Nephron (organoid): Measurements from ENCODE around the gene CENPA.

Experiments used
- H3K27ac Mint-ChIP-seq, 3 experiments: 2 replicates each; pipeline ENCODE4 v1.8.0; 2020; ENCODE audit warnings: mixed read lengths in 3 of 3, mild to moderate bottlenecking in 2 of 3, moderate library complexity in 1 of 3
- H3K27me3 Mint-ChIP-seq: 2 replicates; pipeline ENCODE4 v1.8.0; 2021; ENCODE audit warnings: low read depth, mild to moderate bottlenecking, moderate library complexity, mixed read lengths
- H3K36me3 Mint-ChIP-seq: 2 replicates; pipeline ENCODE4 v1.8.0; 2020; ENCODE audit warnings: low read depth, mixed read lengths
- H3K4me1 Mint-ChIP-seq: 2 replicates; pipeline ENCODE4 v1.8.0; 2020; ENCODE audit warnings: mixed read lengths
- H3K4me3 Mint-ChIP-seq, 3 experiments: 2 replicates each; pipeline ENCODE4 v1.8.0; 2020; ENCODE audit warnings: mild to moderate bottlenecking in 3 of 3, mixed read lengths in 3 of 3, moderate library complexity in 2 of 3
- H3K9me3 Mint-ChIP-seq: 2 replicates; pipeline ENCODE4 v1.8.0; 2020; ENCODE audit warnings: mixed read lengths
- CTCF ChIP-seq, 3 experiments: fragments of 200-600 bp; sonication (generic); IDR thresholded peaks; one replicate each; pipeline ENCODE4 v1.5.0; 2021; ENCODE audit warnings: antibody characterized with exemption in 3 of 3; ENCODE audit not compliant: unreplicated experiment in 3 of 3

The CENPA gene

DNA sequence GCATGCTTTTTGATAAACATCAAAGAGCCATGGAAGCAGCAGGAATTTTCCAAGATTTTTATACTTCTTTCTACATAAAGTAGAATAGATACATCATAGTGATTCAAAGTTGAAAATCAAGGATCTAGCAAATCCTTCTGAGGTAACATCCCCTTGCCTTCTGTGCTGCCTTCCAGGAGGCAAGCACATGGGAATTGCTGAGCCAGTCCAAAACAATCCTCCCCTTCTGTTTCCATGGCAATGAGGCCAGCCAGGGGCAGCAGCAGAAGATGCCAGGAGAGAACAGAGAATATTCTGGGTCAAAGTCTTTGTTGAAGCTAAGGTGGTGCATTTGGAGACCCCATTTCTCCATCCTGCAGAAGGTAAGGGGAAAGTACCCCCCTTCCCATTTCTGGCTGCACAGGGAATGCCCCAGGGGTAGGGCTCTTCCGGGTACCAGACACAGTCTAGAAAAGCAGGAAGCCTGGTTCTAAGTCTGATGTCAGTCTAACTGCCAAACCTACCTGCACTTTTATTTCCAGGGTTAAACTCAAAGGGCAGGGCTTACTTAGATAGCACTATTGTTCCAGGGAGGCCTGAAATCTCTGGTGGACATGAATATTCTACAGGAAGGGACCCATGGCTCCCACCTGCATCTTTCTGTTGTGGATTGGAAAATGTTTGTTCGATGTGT, 22.1 kb downstream of the CENPA start:
- H3K9me3 Mint-ChIP-seq, result no peaks in the 10 kb centered on the region
- H3K4me3 Mint-ChIP-seq, result no peak overlapping the region
- H3K27me3 Mint-ChIP-seq, result peaks cover 8% of the 10 kb centered on the region
- H3K36me3 Mint-ChIP-seq, result no peaks in the 10 kb centered on the region
- TF ChIP-seq CTCF (IDR thresholded peaks at IDR 0.05; ENCODE audit: unreplicated experiment in 3 of 3), result no peak
- no peak overlapping the region for H3K27ac Mint-ChIP-seq
- peaks cover 9% of the 10 kb centered on the region for H3K4me1 Mint-ChIP-seq

GRCh38 chr2:26809211-26809610, 23.4 kb downstream of the CENPA start:
- Mint-ChIP-seq H3K4me3 (peak overlapping the region in 1 of 3 experiments; percentile 7), H3K27ac (no peak overlapping the region), H3K27me3 (peaks cover 14% of the 10 kb centered on the region), H3K9me3 (no peaks in the 10 kb centered on the region), H3K36me3 (no peaks in the 10 kb centered on the region), H3K4me1 (peaks cover 9% of the 10 kb centered on the region)
- TF ChIP-seq CTCF (IDR thresholded peaks at IDR 0.05; ENCODE audit: unreplicated experiment in 3 of 3), result no peak

- Mint-ChIP-seq H3K4me1 (peaks cover 9% of the 10 kb centered on the region), H3K9me3 (no peaks in the 10 kb centered on the region), H3K27me3 (peaks cover 16% of the 10 kb centered on the region), H3K27ac (no peak overlapping the region), H3K36me3 (no peaks in the 10 kb centered on the region), H3K4me3 (no peak overlapping the region)
- TF ChIP-seq CTCF (IDR thresholded peaks at IDR 0.05; ENCODE audit: unreplicated experiment in 3 of 3), result no peak
Observed at GRCh38 chr2:26809876-26810577, 24.2 kb downstream of the CENPA start.

DNA sequence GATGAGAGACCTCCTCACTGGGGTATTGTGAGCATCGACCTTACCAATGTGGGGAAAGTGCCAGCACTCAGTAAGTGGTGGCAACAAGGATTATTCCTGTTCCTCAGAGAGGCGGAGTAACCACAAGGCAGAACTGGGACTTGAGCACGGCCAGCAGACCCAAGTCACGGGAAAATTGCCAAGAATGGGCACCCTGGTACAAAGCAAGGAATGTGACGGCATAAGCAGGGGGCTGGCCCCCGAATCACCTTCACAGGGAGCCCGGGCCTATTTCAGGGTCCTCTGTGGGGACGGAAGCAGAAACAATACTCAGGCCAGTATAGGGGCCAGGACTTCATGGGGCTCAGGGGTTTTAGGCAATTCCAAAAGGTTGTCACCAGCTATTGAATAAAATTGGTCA, 25.4 kb downstream of the CENPA start:
- Mint-ChIP-seq H3K9me3 (no peaks in the 10 kb centered on the region), H3K4me3 (no peak overlapping the region), H3K36me3 (no peaks in the 10 kb centered on the region), H3K27ac (no peak overlapping the region), H3K27me3 (peaks cover 19% of the 10 kb centered on the region), H3K4me1 (peaks cover 9% of the 10 kb centered on the region)
- no peak for TF ChIP-seq CTCF (IDR thresholded peaks at IDR 0.05; ENCODE audit: unreplicated experiment in 3 of 3)

DNA sequence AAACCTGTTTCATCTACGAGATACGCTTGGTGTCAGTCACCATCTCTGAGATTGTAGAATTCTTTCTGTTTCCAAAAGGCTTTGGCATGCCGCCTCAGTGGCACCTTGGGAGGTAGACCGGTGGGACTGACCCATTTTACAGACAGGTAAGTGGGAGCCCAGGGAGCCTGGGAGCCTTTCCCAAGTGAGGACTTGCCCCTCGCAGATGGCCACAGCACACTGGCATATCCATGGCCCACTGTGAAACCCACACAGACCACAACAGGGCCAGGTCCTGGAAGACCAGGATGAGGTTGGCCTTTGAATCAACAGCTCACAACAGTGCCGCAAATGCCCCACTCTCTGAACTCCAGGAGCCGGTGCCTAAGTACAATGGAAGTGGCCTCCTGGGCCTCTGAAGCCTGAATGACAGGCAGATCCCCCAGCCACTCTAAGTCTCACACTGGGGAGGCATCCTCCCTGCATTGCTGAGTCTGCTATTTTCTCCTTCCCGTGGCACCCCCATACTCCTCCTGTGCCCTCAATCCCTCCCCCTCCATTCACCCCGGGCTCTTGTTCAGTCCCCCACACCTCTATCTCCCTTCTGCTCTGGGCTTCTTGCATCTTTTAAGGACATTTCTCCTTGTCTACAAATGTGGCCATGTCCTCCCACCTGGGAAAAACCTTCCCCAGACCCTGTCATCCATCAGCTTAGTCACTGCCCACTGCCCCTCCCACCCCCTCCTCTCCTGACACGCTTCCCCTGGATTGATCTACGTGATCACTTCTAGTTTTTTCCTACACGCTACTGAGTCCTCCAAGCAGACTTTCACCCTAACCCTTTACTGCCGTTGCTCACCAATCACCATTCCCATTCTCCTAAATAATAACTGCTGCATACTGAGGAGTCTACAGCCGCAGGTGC, 26.2 kb downstream of the CENPA start:
- Mint-ChIP-seq H3K4me1 (peaks cover 9% of the 10 kb centered on the region), H3K9me3 (no peaks in the 10 kb centered on the region), H3K27me3 (peaks cover 25% of the 10 kb centered on the region), H3K27ac (no peak overlapping the region), H3K4me3 (no peak overlapping the region), H3K36me3 (no peaks in the 10 kb centered on the region)
- TF ChIP-seq CTCF (IDR thresholded peaks at IDR 0.05; ENCODE audit: unreplicated experiment in 3 of 3), result no peak
